T-helper 2 cell treated with Interferon-gamma antibody and Interleukin-4, amounts not matched to agents 100 ng/mL and 5 ng/mL, for 36 hours (primary cell): ENCODE measurements around the gene POU2F3. TPM values are rescaled to one million over a fixed set of nuclear protein-coding genes. Genes with fewer than 3 reads are reported as not detected.
"Not testable (repeated sequence)": the region's sequence is repeated elsewhere in the genome, so short reads cannot be mapped to it uniquely, and the experiment has no call there.

Experiments
- intact Hi-C: fragments of 100-400 bp; cut with micrococcal nuclease; formaldehyde crosslinking; loops from one replicate; pipeline ENCODE4 v1.15.1; 2023
- total RNA-seq: library from RNA; stranded (reverse); gene quantifications from 2 replicates; pipeline ENCODE4 v1.2.3, GENCODE V29; 2022

Gene POU2F3
- total RNA-seq, 1 donor from 2014 or later: not detected

DNA sequence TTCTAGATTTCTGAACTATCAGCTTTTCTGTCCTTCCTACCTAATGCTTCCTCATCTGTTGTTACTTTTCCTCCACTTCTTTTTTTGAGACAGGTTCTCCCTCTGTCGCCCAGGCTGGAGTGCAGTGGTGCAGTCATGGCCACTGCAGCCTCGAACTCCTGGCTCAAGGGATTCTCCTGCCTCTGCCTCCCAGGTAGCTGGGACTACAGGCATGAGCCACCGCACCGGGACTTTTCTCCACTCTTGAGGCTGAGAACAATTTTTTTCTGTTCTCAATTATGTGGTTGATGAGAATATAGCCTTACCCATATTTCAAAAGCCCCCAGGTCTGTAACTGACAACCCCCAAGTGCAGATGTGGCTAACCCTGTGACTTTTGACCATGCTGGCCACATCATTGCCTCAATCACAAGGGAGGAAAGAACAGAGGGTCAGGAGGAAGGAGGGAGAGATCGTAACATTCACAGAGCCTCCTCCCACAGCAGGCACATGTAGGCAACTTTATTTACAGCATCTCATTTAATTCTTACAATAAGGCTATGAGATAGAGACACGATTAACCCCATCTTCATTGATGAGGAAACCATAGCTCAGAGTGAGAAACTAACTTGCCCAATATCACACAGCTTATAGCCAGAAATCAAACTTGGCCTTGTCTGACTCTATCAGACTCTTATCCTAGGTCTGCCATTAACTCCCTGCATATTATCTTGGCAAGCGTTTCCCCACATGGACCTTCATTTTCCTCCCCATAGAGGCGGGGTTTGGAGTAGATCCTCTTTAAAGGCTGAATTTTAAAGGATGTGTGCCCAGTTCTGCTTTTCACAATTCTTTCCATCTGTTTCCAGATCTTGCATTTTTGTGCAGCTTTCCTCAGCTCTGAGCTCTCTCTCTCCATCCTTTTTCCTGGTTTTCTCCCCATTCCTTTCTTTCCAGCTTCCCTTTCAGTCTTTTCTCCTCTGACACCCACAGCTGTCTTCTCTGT lies 9.6 kb downstream of the POU2F3 start:
- intact Hi-C loops: loop anchor here (5.0 kb wide), 1 partner anchor 93 kb away; no protein-coding TSS in a partner anchor

DNA sequence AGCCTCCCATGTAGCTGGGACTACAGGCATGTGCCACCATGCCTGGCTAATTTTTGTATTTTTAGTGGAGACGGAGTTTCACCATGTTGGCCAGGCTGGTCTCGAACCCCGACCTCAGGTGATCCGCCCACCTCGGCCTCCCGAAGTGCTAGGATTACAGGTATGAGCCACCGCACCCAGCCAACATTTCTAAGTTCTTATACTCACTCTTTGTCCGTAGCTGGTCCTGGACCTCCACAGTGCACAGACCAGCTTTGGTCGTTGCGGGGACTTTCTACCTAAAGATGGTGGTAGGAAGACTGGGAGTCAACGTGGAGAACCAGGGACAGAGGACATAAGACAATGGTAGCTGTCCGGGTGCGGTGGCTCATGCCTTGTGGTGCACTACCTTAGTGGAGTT lies 13.4 kb downstream of the POU2F3 start:
- intact Hi-C loops: not testable (repeated sequence)

DNA sequence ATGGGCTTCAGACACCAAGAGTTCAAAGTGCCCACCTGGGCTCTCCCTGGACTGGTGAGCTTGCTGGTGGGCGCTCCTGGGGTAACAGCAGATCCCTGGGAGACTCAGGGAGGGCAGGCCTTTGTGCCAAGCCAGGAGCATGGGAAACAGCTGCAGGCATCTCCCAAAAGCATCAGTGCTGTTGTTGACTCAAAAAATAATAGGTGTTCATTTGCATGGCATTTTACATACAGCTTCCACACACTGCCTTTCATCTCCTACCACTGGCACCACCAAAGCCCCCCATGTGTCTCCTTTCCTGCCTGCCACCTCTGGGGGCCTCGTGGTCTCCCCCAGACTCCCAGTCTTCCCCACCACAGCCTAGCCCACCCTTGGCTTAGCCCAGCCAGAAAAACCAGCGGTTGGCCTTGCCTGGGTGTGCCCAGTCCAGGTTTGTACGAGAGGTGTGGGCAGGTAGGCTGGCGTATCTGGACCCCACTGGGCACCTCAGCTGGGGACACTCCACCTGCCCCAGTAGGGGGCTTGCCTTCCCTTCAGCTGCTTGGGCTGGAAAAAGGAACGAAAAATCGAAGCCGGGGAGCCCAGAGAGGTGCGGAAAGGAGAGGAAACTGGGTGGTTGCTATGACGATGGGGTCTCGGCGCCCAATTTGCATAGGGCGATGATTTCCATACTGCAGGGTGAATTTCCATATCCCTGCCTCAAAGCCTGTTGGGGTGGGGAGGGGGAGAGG lies 15.0 kb downstream of the POU2F3 start:
- intact Hi-C loops: no loop called here

DNA sequence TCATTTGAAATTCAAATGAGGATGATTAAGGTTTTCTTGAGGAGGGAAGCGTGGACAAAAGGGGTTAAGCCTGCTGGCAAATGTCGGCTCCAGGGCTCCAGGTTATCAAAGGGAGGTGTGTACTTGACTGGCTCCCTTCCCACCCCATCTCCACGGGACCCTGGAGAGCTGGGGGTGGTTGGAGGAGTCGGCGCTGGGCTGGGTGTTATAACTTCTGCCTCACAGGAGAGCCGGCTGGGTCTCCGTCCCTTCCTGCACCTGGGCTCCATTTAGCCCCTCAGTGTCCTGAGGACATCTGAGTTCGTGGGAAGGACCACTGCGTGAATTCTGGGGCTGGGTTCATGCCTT lies 15.6 kb downstream of the POU2F3 start:
- intact Hi-C loops: no loop called here

DNA sequence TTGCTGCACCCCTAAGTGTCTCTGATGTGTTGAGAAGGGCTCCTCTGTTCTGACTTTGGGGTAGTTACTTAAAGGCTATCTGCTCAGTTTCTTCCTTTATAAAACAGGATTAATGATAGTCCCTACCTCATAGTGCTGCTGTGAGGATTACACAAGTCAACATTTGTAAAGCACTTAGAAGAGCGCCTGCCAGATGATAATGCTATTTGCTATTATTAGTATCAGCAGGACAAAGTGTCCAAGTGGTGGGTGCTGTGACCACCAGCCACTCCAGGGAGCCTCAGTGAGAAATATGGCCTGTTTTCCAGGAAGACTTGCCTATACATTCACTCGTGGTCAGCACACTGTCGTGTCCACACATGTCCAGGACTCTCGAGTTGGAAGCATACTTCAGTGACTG lies 16.2 kb downstream of the POU2F3 start:
- intact Hi-C loops: no loop called here

DNA sequence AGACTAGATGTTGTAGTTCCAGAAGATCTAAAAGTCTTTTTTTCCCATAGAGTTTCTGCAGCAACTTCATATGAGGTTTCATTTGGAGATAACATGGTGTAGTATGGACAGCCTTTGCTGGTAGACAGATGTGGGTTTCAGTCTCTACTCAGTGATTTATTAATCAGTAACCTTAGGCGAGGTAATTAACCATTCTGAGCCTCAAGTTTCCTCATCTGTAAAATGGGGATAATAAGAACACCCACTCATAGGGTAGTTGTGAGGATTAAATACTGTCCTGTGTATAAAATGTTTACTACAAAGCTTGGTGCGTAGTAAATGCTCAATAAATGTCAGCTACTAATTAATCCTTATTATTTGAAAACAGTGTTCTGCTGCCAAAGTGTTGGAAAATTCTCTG lies 16.8 kb downstream of the POU2F3 start:
- intact Hi-C loops: no loop called here

DNA sequence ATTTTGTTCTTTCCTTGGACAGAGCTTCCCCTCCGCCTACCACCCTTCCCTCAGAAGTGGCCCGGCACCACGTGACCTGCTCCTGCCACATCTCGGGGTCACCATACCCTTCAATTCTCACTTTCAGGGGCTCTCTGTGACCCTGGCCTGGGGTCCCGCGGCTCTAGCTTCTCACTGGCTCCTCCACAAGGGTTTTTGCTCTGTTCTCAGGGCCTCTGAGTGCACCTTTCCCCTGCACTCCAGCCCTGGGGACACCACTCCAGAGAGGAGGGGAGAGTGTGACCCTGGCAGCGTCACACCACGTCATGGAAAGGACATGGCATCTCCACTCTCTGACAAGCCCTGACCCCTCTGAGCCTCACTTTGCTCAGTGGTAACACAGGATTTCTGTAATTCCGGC lies 17.4 kb downstream of the POU2F3 start:
- intact Hi-C loops: no loop called here

DNA sequence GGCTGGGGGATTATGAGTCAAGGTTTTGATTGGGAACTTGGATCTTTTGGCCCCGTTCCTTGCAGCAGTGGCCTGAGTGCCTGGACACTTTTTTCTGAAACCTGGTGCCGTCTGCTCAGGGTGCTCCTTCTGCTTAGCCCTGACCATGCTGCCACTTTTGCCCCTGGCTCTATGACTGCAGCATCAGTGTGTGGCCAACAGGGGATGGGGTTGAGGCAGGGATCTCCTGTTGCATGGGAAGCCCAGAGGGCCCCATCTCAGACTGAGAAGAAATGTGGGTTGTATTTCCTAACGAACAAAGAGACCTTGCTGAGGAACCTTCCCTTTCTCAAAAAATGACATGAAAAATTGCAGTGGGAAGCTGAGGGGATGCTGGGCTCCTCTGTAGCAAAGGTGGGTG lies 18.7 kb downstream of the POU2F3 start:
- intact Hi-C loops: no loop called here

DNA sequence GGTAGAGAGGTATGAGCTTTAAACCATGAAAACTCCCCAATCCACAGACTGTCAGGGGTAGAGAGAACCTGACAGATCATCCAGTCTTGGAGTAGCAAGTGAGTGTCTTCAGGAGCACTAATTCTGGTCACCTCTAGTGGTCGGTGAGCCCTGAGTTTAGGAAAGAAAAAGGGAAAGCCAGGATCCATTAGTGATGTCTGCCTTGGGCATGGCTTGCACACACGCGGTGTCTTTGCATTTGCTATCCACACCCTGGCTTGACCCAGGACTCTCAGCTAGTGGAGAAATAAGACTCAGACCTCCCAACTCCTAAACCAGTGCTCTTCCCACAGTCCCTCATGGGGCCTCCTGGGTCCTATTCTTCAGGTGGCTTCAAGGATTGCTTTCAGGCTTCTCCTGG lies 19.3 kb downstream of the POU2F3 start:
- intact Hi-C loops: no loop called here

DNA sequence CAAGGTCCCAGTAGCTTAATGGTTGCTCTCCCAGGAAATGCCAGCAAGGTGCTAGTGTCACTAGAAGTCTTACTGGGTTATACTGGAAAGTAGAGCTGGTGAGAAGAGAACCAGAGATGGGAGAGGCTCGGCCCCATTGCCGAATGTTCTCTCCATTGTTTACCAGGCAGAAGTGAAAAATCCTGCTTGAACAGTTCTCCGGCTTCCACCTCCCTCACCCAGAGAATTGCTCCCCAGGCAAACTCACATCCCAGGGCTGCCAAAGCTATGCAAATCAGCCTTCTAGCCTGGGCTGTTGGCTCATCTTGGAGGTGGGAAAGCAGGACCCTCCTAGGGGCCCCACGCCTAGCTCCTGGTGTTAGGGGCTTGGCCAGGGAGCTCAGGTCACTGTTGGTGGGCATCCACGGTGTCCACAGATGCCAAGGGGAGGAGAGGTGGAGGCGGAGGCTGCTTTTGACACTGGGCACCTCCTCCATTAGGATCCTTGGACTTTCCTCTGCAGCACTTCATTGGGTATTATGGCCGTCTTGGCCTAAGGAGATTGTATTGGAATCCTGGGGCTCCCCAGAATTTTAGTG lies 20.1 kb downstream of the POU2F3 start:
- intact Hi-C loops: no loop called here

DNA sequence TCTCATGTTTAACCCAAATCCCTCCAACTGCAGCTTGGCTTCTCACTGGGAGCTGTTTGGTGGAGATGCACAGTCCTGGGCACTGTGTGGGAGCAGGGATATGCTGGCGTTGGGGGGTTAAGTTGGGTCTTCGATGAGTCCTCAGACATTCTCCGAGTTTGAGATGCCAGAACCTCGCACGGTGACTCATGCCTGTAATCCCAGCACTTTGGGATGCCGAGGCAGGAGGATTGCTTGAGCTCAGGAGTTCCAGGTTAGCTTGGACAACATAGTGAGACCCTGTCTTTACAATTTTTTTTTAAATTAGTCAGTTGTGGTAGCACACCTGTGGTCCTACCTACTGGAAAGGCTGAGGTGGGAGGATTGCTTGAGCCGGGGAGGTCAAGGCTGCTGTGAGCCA lies 20.7 kb downstream of the POU2F3 start:
- intact Hi-C loops: no loop called here

DNA sequence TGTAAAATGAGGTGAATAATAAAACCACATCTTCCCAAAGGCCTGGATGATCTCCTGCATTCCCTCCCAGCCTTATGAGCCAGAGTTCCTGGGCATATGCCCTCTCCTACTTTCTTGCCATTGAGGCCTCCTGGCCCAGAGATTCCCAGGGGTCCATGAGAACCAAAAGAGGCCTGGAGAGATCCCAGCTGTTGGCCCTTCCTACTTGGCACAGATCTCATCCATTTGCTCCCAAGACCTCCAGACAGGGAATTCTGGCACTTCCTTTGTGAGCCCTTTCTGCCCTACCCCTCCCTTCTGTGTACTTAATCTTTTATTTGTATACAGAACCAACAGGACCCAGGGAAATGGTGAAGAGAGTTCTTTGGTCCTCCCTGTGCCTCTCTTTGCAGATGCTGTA lies 21.4 kb downstream of the POU2F3 start:
- intact Hi-C loops: no loop called here

DNA sequence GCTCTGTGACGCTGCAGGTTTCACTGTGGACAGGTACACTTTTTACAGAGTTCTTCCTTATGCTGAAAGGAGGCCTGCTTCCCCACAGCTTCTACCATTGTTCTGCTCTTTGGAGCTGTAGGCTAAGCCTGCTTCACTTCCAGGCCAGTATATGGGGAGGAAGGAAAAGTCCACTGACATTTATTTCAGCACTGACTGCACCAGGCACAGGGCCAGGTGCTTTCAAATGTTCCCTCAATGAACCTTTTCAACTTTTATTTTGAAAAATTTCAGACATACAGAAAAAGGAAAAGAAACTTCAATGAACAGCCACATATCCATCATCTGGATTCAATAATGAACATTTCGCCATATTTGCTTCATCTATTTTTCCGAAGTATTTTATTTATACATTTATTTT lies 22.0 kb downstream of the POU2F3 start:
- intact Hi-C loops: no loop called here

DNA sequence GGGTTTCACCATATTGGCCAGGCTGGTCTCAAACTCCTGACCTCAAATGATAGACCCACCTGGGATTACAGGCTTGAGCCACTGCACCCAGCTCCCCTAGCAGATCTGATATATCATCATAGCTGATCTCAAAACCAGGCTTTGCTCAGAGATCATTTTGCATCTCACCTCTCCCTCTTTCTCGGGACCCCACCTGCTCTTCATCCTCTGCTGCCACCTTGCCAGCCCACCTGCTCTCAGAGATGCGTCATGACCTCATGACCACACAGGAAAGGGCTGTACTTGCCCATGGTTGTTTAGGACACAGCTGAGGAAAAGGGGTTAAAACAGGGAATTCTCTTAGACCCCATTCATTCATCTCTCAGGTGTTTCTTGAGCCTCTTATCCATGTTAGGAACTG lies 27.4 kb downstream of the POU2F3 start:
- intact Hi-C loops: no loop called here

DNA sequence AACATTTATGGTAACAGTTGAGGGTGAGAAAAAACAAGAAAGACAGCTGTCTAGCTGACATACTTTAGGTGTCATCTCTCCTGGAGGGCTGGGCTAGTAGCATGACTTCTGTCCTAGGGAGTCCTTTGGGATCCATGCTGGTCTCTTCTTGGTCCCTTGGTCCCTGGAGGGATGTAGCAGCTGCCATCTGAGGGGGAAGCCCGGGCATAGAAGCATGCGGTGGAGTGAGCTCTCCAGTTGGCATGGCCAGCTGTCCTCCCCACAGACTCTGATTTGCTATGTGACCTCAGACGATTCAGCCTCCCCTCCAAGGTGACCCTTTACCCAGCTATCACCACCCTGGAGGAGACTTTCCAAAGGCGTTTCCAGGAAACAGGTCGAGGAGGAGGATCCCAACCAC lies 28.7 kb downstream of the POU2F3 start:
- intact Hi-C loops: no loop called here

DNA sequence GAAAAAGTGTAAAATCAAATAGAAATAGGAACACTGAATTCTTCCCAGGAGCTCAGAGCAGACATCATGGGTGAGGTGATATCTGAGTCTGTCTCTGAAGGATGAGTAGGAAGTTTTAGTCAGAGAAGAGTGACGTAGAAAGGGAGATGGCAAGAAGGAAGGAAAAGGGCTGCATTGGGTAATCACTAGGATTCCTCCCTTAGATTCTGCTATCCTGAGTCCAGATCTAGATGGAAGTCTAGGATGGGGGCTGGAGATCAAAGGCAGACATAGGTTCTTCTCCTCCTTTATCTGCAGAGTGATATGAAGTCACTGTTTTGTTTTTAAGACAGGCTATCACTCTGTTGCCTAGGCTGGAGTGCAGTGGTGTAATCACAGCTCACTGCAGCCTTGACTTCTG lies 30.4 kb downstream of the POU2F3 start:
- intact Hi-C loops: no loop called here

DNA sequence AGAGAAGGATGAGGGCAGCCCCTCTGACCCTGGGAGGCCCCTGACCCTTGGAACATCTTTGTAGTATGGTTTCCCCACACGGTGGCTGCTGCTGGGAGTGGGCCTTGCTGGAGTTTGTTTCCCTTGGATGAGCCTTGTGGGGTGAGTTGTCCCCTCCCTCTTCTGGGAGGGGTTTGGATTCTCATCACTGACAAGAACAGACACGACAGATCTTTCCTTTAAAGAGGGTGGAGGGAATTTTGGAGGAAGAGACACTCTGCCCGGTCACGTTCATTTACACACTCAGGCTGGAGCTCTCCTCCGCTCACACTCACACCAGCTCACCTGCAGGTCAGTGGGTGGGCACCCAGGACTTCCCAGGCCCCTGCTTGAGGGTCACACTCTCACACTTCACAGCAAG lies 31.7 kb downstream of the POU2F3 start:
- intact Hi-C loops: no loop called here

DNA sequence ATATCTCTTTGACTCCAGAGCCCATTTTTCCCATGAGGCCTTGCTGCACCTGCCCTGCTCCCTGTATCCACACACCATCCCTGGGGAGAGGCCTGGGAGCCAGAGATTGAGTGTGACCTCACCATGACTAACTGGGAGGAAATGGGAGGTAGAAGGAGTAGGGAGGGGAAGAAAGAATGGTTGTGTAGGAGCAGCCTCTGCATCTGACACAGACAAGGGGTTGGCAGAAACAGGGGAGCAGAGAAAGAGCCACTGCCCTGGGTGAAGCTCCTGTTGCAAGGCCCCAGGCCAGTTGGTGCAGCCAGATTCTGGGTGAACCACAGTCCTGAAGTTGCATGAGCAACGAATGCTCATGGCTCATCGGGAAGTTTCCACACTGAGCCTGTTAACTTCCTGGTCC lies 32.4 kb downstream of the POU2F3 start:
- intact Hi-C loops: no loop called here

DNA sequence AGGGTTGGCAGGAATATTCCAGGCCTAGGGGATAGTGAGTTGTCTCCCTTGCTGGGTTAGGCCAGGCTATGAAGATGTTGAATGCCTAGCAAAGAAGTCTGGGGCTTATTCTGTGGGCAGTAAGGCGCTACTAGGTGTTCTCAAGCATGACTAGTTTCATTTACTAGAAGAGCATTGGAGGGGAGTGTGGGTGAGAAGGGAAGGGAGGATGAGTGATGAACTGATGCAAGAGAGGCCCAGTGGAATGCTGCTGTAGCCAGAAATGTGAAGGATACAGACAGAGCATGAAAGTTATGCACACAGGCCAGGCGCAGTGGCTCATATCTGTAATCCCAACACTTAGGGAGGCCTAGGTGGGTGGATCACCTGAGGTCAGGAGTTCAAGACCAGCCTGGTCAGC lies 33.5 kb downstream of the POU2F3 start:
- intact Hi-C loops: no loop called here

DNA sequence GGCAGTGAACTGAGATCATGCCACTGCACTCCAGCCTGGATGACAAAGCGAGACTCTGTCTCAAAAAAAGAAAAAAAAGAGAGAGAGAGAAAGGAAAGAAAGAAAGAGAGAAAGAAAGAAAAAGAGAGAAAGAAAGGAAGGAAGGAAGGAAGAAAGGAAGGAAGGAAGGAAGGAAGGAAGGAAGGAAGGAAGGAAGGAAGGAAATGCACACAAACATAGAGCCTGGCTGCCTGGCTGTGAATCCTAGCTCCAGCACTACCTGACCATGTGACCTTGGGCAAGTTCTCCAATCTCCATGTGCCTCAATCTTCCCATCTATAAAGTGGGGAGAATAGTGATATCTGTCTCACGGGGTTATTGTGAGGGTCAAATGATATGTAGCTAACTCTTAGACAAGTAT lies 34.0 kb downstream of the POU2F3 start:
- intact Hi-C loops: not testable (repeated sequence)

DNA sequence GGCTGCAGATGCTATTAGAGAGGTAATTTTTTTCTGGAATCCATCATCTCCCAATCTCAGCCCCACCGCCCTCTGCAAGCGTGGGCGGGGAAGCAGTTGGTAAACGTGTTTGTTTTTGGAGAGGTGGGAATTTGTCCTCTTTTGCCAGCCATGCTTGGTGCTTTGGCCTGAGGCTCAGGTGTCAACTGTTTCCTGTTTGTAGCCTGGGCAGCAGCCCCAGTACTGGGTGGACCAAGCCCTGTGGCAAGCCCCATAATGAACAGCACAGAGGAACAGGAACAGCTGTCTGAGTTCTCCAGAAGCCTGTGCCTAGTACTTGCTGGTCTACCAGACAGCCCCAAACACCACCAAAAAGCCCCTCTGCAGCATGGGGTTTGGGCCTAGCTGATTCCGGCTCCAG lies 39.6 kb downstream of the POU2F3 start:
- intact Hi-C loops: no loop called here

DNA sequence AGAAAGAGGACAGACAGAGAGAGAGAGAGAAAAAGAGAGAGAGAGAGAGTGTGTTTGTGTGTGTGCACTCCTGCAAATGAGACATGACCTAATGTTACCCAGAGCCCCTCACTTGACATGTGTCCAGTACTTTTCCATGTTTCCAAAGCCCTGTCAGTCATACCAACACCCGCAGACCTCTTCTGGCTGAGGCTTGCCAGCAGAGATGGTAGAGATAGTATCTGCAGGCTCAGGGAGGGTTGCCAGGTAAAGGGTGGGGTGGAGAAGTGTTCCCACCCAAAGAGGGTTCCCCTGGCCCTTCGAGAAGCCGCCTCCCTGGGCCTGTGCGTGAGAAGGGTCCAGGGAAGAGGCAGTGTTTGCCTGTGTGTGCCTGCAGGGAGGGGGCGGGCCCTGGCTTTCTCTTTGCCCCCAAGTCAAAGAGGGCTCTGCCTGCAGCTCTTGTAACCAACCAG lies 40.7 kb downstream of the POU2F3 start:
- intact Hi-C loops: no loop called here
